ENCODE data around the gene PRLR.

PRLR gene

GRCh38 chr5:35089334-35090314 lies 140.7 kb downstream of the PRLR start:
- peak; percentile 88 for TF ChIP-seq CTCF (IDR thresholded peaks at IDR 0.05; ENCODE audit: low read depth, low read length, missing control alignments)
- no peaks in the 10 kb centered on the region for H3K36me3 ChIP-seq (replicated peaks)
- H3K4me3 ChIP-seq (ENCODE audit: low read depth, low read length): no peak overlapping the region
- peak; percentile 60 for DNase-seq
- in situ Hi-C loops (cut with HindIII; ENCODE audit: low pct_ligation_motif_present, low sequenced_read_pairs): loop anchor here (25.0 kb wide), 1 partner anchor 98 kb away; no protein-coding TSS in a partner anchor
- H3K27ac ChIP-seq: no peak overlapping the region
- no peaks in the 10 kb centered on the region for H3K27me3 ChIP-seq (replicated peaks)

GRCh38 chr5:35087991-35088390 lies 142.3 kb downstream of the PRLR start:
- in situ Hi-C loops (cut with HindIII; ENCODE audit: low pct_ligation_motif_present, low sequenced_read_pairs): loop anchor here (25.0 kb wide), 1 partner anchor 99 kb away; no protein-coding TSS in a partner anchor
- peak; percentile 17 for DNase-seq
- no peaks in the 10 kb centered on the region for H3K36me3 ChIP-seq (replicated peaks)
- no peak for TF ChIP-seq CTCF (IDR thresholded peaks at IDR 0.05; ENCODE audit: low read depth, low read length, missing control alignments)
- no peak overlapping the region for H3K4me3 ChIP-seq (ENCODE audit: low read depth, low read length)
- H3K27ac ChIP-seq: no peak overlapping the region
- no peaks in the 10 kb centered on the region for H3K27me3 ChIP-seq (replicated peaks)

- no peak for DNase-seq
Measured at GRCh38 chr5:35083150-35083549, 147.1 kb downstream of the PRLR start.

GRCh38 chr5:35082530-35082929 lies 147.8 kb downstream of the PRLR start:
- in situ Hi-C loops (cut with HindIII; ENCODE audit: low pct_ligation_motif_present, low sequenced_read_pairs): loop anchor here (25.0 kb wide), 1 partner anchor 105 kb away; no protein-coding TSS in a partner anchor
- Histone ChIP-seq H3K4me3 (ENCODE audit: low read depth, low read length) (no peak overlapping the region), H3K27ac (no peak overlapping the region), H3K36me3 (replicated peaks) (no peaks in the 10 kb centered on the region), H3K27me3 (replicated peaks) (no peaks in the 10 kb centered on the region)
- no peak for TF ChIP-seq CTCF (IDR thresholded peaks at IDR 0.05; ENCODE audit: low read depth, low read length, missing control alignments)
- no peak for DNase-seq

More at GRCh38 chr5:35083150-35083549, 147.1 kb downstream of the PRLR start:
- in situ Hi-C loops (cut with HindIII; ENCODE audit: low pct_ligation_motif_present, low sequenced_read_pairs): loop anchor here (25.0 kb wide), 1 partner anchor 104 kb away; no protein-coding TSS in a partner anchor
- Histone ChIP-seq H3K27ac (no peak overlapping the region), H3K36me3 (replicated peaks) (no peaks in the 10 kb centered on the region), H3K4me3 (ENCODE audit: low read depth, low read length) (no peak overlapping the region), H3K27me3 (replicated peaks) (no peaks in the 10 kb centered on the region)
- no peak for TF ChIP-seq CTCF (IDR thresholded peaks at IDR 0.05; ENCODE audit: low read depth, low read length, missing control alignments)

GRCh38 chr5:35081134-35081533 lies 149.2 kb downstream of the PRLR start:
- Histone ChIP-seq H3K4me3 (ENCODE audit: low read depth, low read length) (no peak overlapping the region), H3K27me3 (replicated peaks) (no peaks in the 10 kb centered on the region), H3K27ac (no peak overlapping the region), H3K36me3 (replicated peaks) (no peaks in the 10 kb centered on the region)
- TF ChIP-seq CTCF (IDR thresholded peaks at IDR 0.05; ENCODE audit: low read depth, low read length, missing control alignments): no peak
- no peak for DNase-seq
- in situ Hi-C loops (cut with HindIII; ENCODE audit: low pct_ligation_motif_present, low sequenced_read_pairs): loop anchor here (25.0 kb wide), 1 partner anchor 106 kb away; no protein-coding TSS in a partner anchor
